ENCODE measurements around the gene GRIA3. TPM values are rescaled to one million over a fixed set of nuclear protein-coding genes. Genes with fewer than 3 reads are reported as not detected.
A peak's percentile ranks its signal among the peaks of the same experiment; 100 is the strongest.

The GRIA3 gene
- total and polyA plus RNA-seq, 10 of the 15 experiments (the other 5 are each of a cell fraction or from before 2014, with no cell fraction given), result 0.45 to 4.3 (median 2.2) TPM

- TF ChIP-seq ELK1 (IDR thresholded peaks at IDR 0.05; ENCODE audit: low read depth, low read length) (no peak), ZNF217 (IDR thresholded peaks at IDR 0.05) (peak; percentile 77; the same call in 1 of the 2 replicates), RELA (IDR thresholded peaks at IDR 0.05; ENCODE audit: borderline replicate concordance, partially characterized antibody) (no peak), STAT3 (IDR thresholded peaks at IDR 0.05; ENCODE audit: low read depth, low read length) (no peak), MEF2B (IDR thresholded peaks at IDR 0.05; ENCODE audit: partially characterized antibody, poor library complexity, severe bottlenecking) (peak; percentile 77), BMI1 (IDR thresholded peaks at IDR 0.05; ENCODE audit: borderline replicate concordance) (0 out of 2 replicates have a peak, but pooled peaks have one; percentile 35), ETV6 (conservative IDR thresholded peaks at IDR 0.05 in 1 of 2, IDR thresholded peaks at IDR 0.05 in 1 of 2; ENCODE audit: borderline replicate concordance in 1 of 2, low read depth in 1 of 2) (peak in 1 of 2 experiments; percentile 14; a peak in 1 of 4 replicates), E4F1 (IDR thresholded peaks at IDR 0.05; ENCODE audit: borderline replicate concordance, partially characterized antibody) (no peak), RB1 (IDR thresholded peaks at IDR 0.05; ENCODE audit: borderline replicate concordance) (no peak), CBX3 (IDR thresholded peaks at IDR 0.05; ENCODE audit: borderline replicate concordance, low read depth) (no peak), POU2F2 (IDR thresholded peaks at IDR 0.05; ENCODE audit: borderline replicate concordance, low read depth, low read length) (peak; percentile 71; the same call in 1 of the 3 replicates), CBFB (IDR thresholded peaks at IDR 0.05; ENCODE audit: low read depth) (peak; percentile 74), FOXM1 (IDR thresholded peaks at IDR 0.05; ENCODE audit: low read depth, low read length) (peak; percentile 91), CHD1 (IDR thresholded peaks at IDR 0.05; ENCODE audit: low read depth, low read length) (no peak), POLR2AphosphoS2 (IDR thresholded peaks at IDR 0.05; ENCODE audit: low read depth, low read length) (no peak), CTCF (IDR thresholded peaks at IDR 0.05 in 2 of 3, conservative IDR thresholded peaks at IDR 0.05 in 1 of 3; ENCODE audit: control insufficient read depth in 2 of 3, extremely low read depth in 1 of 3, insufficient read depth in 1 of 3, low read depth in 3 of 3, low read length in 3 of 3) (no peak), RFX5 (IDR thresholded peaks at IDR 0.05; ENCODE audit: low read depth, low read length) (no peak), CHD4 (IDR thresholded peaks at IDR 0.05) (no peak), HCFC1 (IDR thresholded peaks at IDR 0.05; ENCODE audit: low read length) (no peak), YY1 (IDR thresholded peaks at IDR 0.05; ENCODE audit: low read depth, low read length) (no peak), SRF (IDR thresholded peaks at IDR 0.05; ENCODE audit: low read depth in 2 of 2, low read length in 2 of 2) (no peak), HDGF (IDR thresholded peaks at IDR 0.05) (no peak), TBL1XR1 (IDR thresholded peaks at IDR 0.05; ENCODE audit: low read depth, low read length) (peak; percentile 72; the same call in 1 of the 2 replicates), RAD51 (IDR thresholded peaks at IDR 0.05) (0 out of 2 replicates have a peak, but pooled peaks have one; percentile 15)
These were observed 240.5 kb downstream of the GRIA3 start (continued) for GRCh38 chrX:123424546-123424945.
